GM18520 (cell line): ENCODE measurements around the gene AGBL1.
"Not testable (repeated sequence)": the region's sequence is repeated elsewhere in the genome, so short reads cannot be mapped to it uniquely, and the experiment has no call there.

ENCODE experiments used
- ATAC-seq: cut with Tn5 transposase; IDR thresholded peaks from one replicate; pipeline ENCODE4 v1.9.1; 2021; ENCODE audit not compliant: unreplicated experiment

The AGBL1 gene

GRCh38 chr15:87032295-87032694 lies 952.6 kb downstream of the AGBL1 start:
- no peak for ATAC-seq

DNA sequence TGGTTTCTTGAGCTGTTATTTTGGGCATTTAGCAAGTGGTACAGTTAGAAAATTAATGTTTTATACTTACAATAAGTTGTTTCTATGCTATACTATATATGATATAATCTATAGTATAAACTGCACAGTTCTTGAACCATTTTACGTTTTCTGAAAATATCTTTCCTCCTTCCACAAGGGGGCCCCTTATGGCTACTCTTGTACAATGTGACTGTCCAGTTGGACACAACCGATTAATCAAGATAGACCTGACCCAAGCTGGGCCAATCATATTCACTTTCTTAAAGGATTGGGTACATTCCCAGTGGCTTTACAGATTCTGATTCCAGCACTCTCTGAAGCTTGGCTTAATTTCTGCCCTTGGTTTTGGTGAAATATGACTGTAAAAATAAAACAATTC lies 953.4 kb downstream of the AGBL1 start:
- ATAC-seq, result no peak

GRCh38 chr15:87034886-87035285 lies 955.2 kb downstream of the AGBL1 start:
- no peak for ATAC-seq

- no peak for ATAC-seq
These were observed 958.7 kb downstream of the AGBL1 start for GRCh38 chr15:87038404-87038803.

GRCh38 chr15:87042619-87043018 lies 962.9 kb downstream of the AGBL1 start:
- ATAC-seq, result not testable (repeated sequence)

- ATAC-seq, result no peak
These were observed 966.1 kb downstream of the AGBL1 start for GRCh38 chr15:87045746-87046145.

GRCh38 chr15:87047203-87047965 lies 967.7 kb downstream of the AGBL1 start:
- ATAC-seq, result no peak
